ENCODE data around the gene POU2F3.

GRCh38 chr11:120228794-120229384 lies 11.1 kb upstream of the POU2F3 start:
- TF ChIP-seq CTCF (IDR thresholded peaks at IDR 0.05; ENCODE audit: poor library complexity) (peak; percentile 25), EZH2phosphoT487 (IDR thresholded peaks at IDR 0.05; ENCODE audit: low read depth, severe bottlenecking, unreplicated experiment) (no peak)
